ENCODE data around the gene SLC35B2. TPM values are rescaled to one million over a fixed set of nuclear protein-coding genes. Genes with fewer than 3 reads are reported as not detected.
A peak's percentile ranks its signal among the peaks of the same experiment; 100 is the strongest.

SLC35B2 gene
- total RNA-seq, 1 experiment from 2014 or later = 143 TPM

DNA sequence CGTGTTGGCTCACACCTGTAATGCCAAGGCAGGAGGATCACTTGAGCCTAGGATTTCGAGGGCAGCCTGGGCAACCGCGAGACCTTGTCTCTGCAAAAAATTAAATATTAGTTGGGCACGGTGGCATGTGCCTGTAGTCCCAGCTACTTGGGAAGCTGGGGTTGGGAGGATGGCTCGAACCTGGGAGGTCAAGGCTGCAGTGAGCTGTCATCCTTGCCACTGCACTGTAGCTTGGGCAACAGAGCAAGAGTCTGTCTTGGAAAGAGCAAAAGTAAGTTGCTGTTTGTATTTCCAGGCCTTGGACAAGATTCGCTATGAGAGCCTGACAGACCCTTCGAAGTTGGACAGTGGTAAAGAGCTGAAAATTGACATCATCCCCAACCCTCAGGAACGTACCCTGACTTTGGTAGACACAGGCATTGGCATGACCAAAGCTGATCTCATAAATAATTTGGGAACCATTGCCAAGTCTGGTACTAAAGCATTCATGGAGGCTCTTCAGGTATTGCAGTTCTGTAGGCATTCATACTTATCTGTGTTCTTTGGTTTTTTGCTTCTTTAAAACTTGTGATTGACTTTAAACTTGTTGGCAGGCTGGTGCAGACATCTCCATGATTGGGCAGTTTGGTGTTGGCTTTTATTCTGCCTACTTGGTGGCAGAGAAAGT lies 8.1 kb downstream of the SLC35B2 start:
- intact Hi-C loops (cut with micrococcal nuclease; ENCODE audit: unreplicated experiment) = no loop called here
- Mint-ChIP-seq H3K4me1 (ENCODE audit: low read depth, unreplicated experiment) (peaks cover 61% of the 10 kb centered on the region), H3K4me3 (ENCODE audit: low read depth, unreplicated experiment) (peak overlapping the region; percentile 88), H3K27me3 (ENCODE audit: unreplicated experiment) (no peaks in the 10 kb centered on the region), H3K27ac (ENCODE audit: unreplicated experiment) (peak overlapping the region; percentile 99), H3K9me3 (ENCODE audit: low read depth, unreplicated experiment) (no peaks in the 10 kb centered on the region), H3K36me3 (ENCODE audit: insufficient read depth, unreplicated experiment) (peaks cover 96% of the 10 kb centered on the region)
- no peak for DNase-seq
- CTCF ChIA-PET = no interaction called here
- no TSS peak for BruUV-seq (replicated peaks)
- TF ChIP-seq, protein P1, sequence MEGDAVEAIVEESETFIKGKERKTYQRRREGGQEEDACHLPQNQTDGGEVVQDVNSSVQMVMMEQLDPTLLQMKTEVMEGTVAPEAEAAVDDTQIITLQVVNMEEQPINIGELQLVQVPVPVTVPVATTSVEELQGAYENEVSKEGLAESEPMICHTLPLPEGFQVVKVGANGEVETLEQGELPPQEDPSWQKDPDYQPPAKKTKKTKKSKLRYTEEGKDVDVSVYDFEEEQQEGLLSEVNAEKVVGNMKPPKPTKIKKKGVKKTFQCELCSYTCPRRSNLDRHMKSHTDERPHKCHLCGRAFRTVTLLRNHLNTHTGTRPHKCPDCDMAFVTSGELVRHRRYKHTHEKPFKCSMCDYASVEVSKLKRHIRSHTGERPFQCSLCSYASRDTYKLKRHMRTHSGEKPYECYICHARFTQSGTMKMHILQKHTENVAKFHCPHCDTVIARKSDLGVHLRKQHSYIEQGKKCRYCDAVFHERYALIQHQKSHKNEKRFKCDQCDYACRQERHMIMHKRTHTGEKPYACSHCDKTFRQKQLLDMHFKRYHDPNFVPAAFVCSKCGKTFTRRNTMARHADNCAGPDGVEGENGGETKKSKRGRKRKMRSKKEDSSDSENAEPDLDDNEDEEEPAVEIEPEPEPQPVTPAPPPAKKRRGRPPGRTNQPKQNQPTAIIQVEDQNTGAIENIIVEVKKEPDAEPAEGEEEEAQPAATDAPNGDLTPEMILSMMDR (IDR thresholded peaks at IDR 0.05; ENCODE audit: unreplicated experiment) = no peak

DNA sequence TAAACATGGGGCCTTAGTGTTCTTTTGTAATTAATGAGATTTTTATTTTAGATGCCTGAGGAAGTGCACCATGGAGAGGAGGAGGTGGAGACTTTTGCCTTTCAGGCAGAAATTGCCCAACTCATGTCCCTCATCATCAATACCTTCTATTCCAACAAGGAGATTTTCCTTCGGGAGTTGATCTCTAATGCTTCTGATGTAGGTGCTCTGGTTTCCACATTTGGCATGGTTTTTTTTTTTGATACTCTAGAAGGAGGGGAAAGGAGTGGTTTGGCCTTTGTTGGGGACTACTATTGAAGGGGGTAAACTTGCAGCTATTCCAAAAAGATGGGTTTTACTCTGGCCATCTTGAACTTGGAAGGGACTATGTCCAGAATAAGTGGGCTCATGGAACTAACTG lies 8.7 kb downstream of the SLC35B2 start:
- Mint-ChIP-seq H3K27me3 (ENCODE audit: unreplicated experiment) (no peaks in the 10 kb centered on the region), H3K4me3 (ENCODE audit: low read depth, unreplicated experiment) (peak overlapping the region; percentile 88), H3K27ac (ENCODE audit: unreplicated experiment) (peak overlapping the region; percentile 99), H3K36me3 (ENCODE audit: insufficient read depth, unreplicated experiment) (peaks cover 90% of the 10 kb centered on the region), H3K9me3 (ENCODE audit: low read depth, unreplicated experiment) (no peaks in the 10 kb centered on the region), H3K4me1 (ENCODE audit: low read depth, unreplicated experiment) (peaks cover 56% of the 10 kb centered on the region)
- CTCF ChIA-PET = no interaction called here
- no peak for DNase-seq
- intact Hi-C loops (cut with micrococcal nuclease; ENCODE audit: unreplicated experiment) = no loop called here
- no TSS peak for BruUV-seq (replicated peaks)
- TF ChIP-seq, protein P1 (IDR thresholded peaks at IDR 0.05; ENCODE audit: unreplicated experiment) = no peak

DNA sequence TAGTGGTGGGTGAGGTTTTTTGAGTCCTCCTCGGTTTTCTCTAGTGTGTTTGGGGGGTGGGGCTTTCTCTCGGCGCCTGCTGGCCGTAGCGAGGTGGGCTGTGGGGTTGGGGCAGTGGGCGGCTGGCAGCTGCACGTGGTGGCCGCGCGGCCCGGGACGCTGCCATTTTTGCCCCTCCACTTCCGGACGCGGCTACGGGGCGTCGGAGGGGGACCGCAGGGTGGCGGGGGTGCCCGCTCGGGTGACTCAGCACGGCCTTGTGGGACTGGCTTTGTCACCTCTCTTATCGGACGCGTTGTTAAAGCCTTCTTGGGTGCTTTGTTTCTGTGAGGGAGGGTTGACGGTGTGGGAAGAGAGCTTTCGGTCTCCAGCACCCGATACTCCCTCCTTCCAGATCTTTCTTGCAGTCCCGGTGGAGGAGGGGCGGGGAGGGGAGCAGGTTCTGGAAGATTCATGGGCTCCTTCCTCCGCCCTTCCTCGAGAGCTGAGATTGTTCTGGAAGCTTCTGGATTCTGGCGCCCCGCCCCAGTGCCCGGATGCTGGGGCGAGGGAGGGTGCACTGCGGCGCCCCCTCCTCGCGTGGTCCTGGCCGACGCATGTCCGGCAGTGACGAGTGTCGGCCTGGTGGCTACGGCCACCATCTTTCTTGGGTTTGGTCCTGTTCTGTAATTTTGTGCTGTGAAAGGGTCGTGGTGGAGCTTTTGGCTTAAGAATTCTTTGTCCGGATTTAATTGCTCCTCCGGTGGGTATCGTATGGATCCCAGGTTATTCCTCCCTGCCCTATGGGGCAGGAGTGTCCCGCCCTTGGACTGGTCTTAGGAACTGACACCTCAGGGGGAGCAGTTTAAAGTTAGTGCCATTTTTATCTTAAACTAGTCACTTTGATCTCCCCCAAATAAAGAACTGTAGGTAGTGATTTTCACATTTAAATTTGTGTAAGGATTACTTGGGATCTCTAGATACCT lies 9.7 kb downstream of the SLC35B2 start:
- Mint-ChIP-seq H3K4me3 (ENCODE audit: low read depth, unreplicated experiment) (peak overlapping the region; percentile 88), H3K36me3 (ENCODE audit: insufficient read depth, unreplicated experiment) (peaks cover 80% of the 10 kb centered on the region), H3K4me1 (ENCODE audit: low read depth, unreplicated experiment) (peaks cover 49% of the 10 kb centered on the region), H3K27ac (ENCODE audit: unreplicated experiment) (peak overlapping the region; percentile 99), H3K27me3 (ENCODE audit: unreplicated experiment) (no peaks in the 10 kb centered on the region), H3K9me3 (ENCODE audit: low read depth, unreplicated experiment) (no peaks in the 10 kb centered on the region)
- CTCF ChIA-PET = interaction anchor here (1.0 to 2.6 kb wide), 8 partner anchors 9 to 75 kb away, joined by 3 to 16 read pairs (median 7); partner anchors contain the start of genes AARS2, SLC29A1 and SLC35B2
- intact Hi-C loops (cut with micrococcal nuclease; ENCODE audit: unreplicated experiment) = no loop called here
- DNase-seq = peak; percentile 85
- no TSS peak for BruUV-seq (replicated peaks)
- TF ChIP-seq, protein P1 (IDR thresholded peaks at IDR 0.05; ENCODE audit: unreplicated experiment) = no peak

DNA sequence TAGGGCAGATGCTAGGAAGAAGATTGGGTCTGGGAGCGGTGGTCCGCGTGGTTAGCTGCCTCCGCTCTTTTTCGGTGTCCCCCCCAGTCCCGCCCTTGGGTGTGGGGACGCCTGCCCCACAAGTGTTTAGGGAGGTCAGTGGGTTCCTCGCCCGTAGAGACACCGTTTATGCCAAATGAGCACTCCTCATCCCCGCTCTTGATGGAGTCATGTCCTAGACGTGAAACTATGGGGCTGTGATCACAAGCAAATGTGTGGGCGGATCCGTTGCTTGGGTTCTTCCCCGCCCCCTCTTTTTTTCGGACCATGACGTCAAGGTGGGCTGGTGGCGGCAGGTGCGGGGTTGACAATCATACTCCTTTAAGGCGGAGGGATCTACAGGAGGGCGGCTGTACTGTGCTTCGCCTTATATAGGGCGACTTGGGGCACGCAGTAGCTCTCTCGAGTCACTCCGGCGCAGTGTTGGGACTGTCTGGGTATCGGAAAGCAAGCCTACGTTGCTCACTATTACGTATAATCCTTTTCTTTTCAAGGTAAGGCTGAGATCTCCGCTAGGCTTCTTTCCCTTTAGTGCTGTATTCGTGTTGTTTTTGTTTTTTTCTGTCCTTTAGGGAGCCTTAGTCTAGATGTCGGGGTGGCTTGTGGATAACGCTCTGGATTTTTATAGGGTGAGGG lies 10.5 kb downstream of the SLC35B2 start, which contains the start of gene HSP90AB1:
HSP90AB1 (plus strand) TSS at position 439 of the 675 bp plus-strand sequence. CDS start 1,529 bp downstream, outside the sequence.
- H3K4me1 Mint-ChIP-seq (ENCODE audit: low read depth, unreplicated experiment) = peaks cover 42% of the 10 kb centered on the region
- CTCF ChIA-PET = interaction anchor here (0.6 to 2.6 kb wide), 9 partner anchors 9 to 125 kb away, joined by 3 to 16 read pairs (median 6); partner anchors contain the start of genes AARS2, SLC29A1 and SLC35B2
- TF ChIP-seq, protein P1 (IDR thresholded peaks at IDR 0.05; ENCODE audit: unreplicated experiment) = no peak
- intact Hi-C loops (cut with micrococcal nuclease; ENCODE audit: unreplicated experiment) = no loop called here
- peak; percentile 98 for DNase-seq
- no TSS peak for BruUV-seq (replicated peaks)
- no peaks in the 10 kb centered on the region for H3K27me3 Mint-ChIP-seq (ENCODE audit: unreplicated experiment)
- H3K9me3 Mint-ChIP-seq (ENCODE audit: low read depth, unreplicated experiment) = no peaks in the 10 kb centered on the region
- H3K36me3 Mint-ChIP-seq (ENCODE audit: insufficient read depth, unreplicated experiment) = peaks cover 72% of the 10 kb centered on the region
- peak within 1 kb of the TSS; percentile 88 for H3K4me3 Mint-ChIP-seq (ENCODE audit: low read depth, unreplicated experiment)
- peak within 1 kb of the TSS; percentile 99 for H3K27ac Mint-ChIP-seq (ENCODE audit: unreplicated experiment)
